ENCODE measurements around the gene STMN3.
A peak's percentile ranks its signal among the peaks of the same experiment; 100 is the strongest.
"Not testable (repeated sequence)": the region's sequence is repeated elsewhere in the genome, so short reads cannot be mapped to it uniquely, and the experiment has no call there.

The STMN3 gene

DNA sequence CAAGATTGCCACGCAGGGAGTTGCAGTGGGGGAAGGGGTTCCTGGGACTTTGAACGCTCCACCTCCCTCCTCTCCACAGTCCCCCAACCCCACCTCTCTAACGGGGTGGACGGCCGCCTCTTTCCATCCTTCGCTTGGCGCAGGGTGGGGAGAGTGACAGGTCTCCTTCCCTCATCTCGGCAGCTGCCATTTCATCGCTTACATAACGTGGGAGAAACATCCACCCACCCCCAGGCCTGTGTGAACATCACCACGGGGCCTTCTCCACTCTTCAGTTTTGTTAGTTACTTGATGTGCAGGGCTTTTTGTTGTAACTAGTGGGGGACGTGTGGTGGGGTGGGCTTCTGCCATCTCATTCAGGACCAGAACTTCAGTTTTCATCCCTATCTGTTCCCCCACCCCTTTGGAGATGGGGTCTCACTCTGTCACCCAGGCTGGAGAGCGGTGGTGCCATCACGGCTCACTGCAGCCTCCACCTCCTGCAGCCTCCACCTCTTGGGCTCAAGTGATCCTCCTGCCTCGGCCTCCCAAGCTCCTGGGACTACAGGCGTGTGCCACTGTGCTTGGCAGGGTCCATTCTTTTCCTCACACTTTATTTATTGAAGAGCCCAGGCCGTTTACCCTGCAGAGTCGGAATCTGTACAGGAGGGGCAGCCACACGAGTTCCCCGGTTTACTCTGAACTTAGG, 22.6 kb upstream of the STMN3 start:
- DNase-seq, result no peak

GRCh38 chr20:63673951-63674350, 20.7 kb upstream of the STMN3 start:
- no peak for DNase-seq

GRCh38 chr20:63672666-63673065, 19.4 kb upstream of the STMN3 start:
- no peak for DNase-seq

- not testable (repeated sequence) for DNase-seq
Observed at GRCh38 chr20:63671695-63672094, 18.5 kb upstream of the STMN3 start.

DNA sequence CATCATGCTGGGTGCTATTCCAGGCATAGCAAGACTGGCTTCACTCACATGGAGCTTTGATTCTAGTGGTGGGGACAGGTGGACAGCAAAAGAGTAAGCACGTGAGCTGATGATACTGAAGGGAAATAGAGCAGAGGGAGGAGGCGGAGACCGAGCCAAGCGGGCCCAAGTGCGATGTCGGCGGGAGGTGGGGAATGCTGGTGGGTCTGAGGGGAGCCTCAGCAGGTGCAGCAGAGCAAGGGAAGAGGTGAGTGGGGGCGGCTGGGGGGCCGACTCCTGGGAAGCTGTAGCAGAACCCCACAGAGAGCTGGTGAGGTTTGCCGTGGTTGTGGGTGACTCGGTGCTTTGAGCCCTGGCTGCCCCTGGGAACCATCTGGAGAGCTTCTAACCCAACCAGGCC, 15.1 kb upstream of the STMN3 start:
- no peak for DNase-seq

DNA sequence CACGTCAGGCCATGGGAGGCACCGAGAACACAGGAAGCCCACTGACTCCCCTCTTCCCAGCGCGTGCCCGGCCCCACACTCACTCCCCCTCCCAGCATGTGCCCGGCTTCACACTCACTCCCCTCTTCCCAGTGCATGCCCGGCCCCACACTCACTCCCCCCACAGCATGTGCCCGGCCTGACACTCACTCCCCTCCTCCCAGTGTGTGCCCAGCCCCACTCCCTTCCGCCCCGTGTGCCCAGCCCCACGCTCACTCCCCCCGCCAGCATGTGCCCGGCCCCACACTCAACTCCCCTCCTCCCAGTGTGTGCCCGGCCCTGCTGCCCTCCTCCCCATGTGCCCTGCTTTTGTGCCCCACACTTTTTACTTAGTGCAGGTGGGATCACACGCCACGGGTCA, 14.6 kb upstream of the STMN3 start:
- DNase-seq, result no peak

GRCh38 chr20:63665708-63666107, 12.5 kb upstream of the STMN3 start:
- no peak for DNase-seq

DNA sequence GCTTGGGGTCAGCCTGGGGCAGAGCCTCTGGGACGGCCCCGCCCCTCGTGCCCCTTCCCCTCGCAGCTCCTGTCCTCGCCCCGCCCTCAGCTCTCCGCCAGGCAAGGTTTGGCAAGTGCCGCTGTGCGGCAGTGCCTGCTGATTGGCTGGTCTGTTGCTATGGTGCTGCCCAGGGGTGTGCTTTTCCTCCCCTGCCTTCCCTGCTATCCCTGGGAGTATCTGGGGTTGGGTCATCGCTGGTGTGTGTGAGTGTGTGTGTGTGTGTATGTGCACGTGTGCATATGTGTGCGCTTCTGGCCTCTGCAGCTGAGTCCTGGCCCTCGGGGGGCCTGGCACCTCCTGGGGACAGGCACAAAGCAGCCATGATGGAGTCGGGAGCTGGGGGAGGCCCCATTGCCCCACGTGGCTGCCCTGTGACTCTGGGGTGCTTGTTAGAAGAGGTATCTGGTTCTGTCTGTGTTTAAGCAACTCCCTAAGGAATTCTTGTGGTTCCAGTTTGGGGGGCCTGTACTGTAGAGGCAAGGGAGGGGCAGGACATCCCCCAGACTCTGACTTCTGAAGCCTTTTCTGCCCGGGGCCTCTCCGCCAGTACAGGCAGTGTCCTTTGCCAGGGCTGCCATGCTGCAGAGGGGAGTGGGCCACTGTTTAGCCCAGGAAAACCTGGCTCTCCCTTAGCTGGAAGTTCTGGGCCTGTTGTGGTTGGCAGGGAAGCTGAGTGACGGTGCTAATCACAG, 11.8 kb upstream of the STMN3 start:
- no peak for DNase-seq

DNA sequence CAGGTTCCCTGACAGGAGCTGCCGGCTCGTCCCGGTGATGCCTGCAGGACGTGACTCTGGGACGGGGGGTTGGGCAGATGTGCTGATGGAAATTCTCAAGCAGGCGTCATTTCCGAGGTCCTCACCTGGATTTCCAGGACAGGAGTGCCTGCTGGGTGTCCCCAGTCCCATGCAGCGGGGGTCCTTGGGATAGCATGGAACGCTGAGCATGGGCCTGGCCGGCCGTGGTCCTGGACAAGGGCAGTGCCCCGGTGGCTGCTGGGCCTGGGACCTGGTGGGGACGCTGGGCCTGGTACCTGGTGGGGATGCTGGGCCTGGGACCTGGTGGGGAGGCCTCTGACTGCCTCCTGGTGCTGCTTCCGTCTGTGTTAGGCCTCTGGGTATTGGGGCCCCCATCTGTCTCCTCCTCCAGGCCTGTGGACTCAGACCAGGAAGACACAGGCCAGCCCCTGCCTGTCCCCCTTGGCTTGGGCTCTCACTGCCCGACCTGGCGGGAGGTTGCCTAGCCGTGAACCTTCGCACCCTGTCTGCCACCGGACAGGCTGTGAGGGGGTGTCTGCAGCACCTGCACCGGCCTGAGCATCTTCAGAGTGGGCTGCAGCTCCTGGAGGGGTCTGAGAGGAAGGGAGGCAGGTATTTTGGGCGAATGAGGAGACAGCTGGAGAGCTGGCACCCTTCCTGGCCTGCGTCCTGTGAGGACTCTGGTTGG, 11.1 kb upstream of the STMN3 start:
- DNase-seq, result no peak

GRCh38 chr20:63663332-63664066, 10.3 kb upstream of the STMN3 start:
- DNase-seq, result no peak

- DNase-seq, result no peak
Observed at GRCh38 chr20:63662813-63663189, 9.6 kb upstream of the STMN3 start.

- DNase-seq, result no peak
Observed at GRCh38 chr20:63661959-63662812, 9.0 kb upstream of the STMN3 start.

DNA sequence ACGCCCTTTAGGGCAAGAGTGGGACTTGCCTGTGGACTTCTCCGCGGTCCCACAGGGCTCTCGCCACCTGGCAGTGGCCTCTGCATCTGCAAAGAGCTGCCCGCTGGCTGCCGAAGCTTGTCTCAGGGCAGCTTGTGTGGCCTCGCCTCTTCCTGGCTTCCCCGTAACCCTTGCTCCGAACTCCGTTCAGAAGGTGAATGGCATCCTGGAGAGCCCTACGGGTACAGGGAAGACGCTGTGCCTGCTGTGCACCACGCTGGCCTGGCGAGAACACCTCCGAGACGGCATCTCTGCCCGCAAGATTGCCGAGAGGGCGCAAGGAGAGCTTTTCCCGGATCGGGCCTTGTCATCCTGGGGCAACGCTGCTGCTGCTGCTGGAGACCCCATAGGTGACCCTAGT, 7.9 kb upstream of the STMN3 start:
- no peak for DNase-seq

GRCh38 chr20:63660622-63661021, 7.4 kb upstream of the STMN3 start:
- no peak for DNase-seq

- not testable (repeated sequence) for DNase-seq
Observed at GRCh38 chr20:63660174-63660573, 7.0 kb upstream of the STMN3 start.

- no peak for DNase-seq
Observed at GRCh38 chr20:63659370-63659769, 6.1 kb upstream of the STMN3 start.

- no peak for DNase-seq
Observed at GRCh38 chr20:63658749-63659187, 5.5 kb upstream of the STMN3 start.

DNA sequence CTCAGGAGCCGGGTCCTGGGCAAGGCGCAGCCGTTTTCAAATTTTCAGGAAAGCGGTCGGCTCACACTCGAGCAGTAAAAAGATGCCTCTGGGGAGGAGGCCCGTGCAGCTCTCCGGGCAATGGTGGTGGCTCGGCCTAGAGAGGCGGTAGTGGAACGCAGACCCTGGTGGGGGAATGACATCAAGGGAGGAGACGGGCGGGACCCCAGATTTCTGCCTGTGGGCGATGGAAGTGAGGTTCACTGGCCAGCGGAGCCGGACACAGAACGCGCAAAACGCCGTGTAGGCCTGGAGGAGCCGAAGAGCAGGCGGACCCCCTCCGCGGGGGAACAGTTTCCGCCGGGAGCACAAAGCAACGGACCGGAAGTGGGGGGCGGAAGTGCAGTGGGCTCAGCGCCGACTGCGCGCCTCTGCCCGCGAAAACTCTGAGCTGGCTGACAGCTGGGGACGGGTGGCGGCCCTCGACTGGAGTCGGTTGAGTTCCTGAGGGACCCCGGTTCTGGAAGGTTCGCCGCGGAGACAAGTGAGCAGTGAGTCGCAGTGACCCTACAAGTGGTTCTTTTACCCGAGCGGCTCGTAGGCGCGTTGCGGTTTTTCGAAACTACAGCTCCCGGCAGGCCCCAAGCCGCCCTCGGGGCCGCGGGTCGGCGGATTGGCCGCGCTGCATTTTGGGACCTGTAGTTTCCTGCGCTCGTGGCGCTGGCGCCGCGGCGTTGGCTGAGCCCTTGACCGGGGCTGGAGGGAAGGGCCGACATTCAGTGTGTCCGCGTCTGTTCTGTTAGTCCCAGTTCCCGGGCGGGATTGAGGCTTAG, 4.9 kb upstream of the STMN3 start, which contains the start of gene RTEL1:
RTEL1 (plus strand) TSS at position 376 of the 812 bp plus-strand sequence. CDS start 1,091 bp downstream, outside the sequence.
- peak; percentile 86 for DNase-seq

- no peak for DNase-seq
Observed at GRCh38 chr20:63657260-63657936, 4.2 kb upstream of the STMN3 start.

GRCh38 chr20:63656451-63656850, 3.2 kb upstream of the STMN3 start:
- no peak for DNase-seq

GRCh38 chr20:63655249-63655648, 2.0 kb upstream of the STMN3 start:
- DNase-seq, result no peak
